Motor neuron (in vitro differentiated cells): ENCODE results near the gene MTHFSD. TPM values are rescaled to one million over a fixed set of nuclear protein-coding genes. Genes with fewer than 3 reads are reported as not detected.

ENCODE experiments used
- ATAC-seq, 8 experiments: fragments of 200-7000 bp; cut with Tn5 transposase; replicated peaks in 6 of 8; 2 replicates each; pipeline ENCODE4 v1.8.0; 2021; ENCODE audit warnings: mild to moderate bottlenecking in 8 of 8, moderate library complexity in 8 of 8
- H3K27ac ChIP-seq, 2 donors: fragments of 250-450 bp; sonication (Bioruptor Pico); 2 replicates each; pipeline ENCODE4 v1.9.0; 2021; ENCODE audit warnings: antibody characterized with exemption in 2 of 2, mild to moderate bottlenecking in 2 of 2, moderate library complexity in 1 of 2
- H3K4me1 ChIP-seq, 2 donors: fragments of 250-450 bp; sonication (Bioruptor Pico); replicated peaks in 1 of 2; 2 replicates each; pipeline ENCODE4 v1.6.1; 2021; ENCODE audit warnings: antibody characterized with exemption in 2 of 2, mild to moderate bottlenecking in 2 of 2, moderate library complexity in 1 of 2
- H3K4me3 ChIP-seq, 5 donors: fragments of 250-450 bp; sonication (Bioruptor Pico); 2 replicates each; pipeline ENCODE4 v1.9.0; 2021; ENCODE audit warnings: antibody characterized with exemption in 5 of 5, mild to moderate bottlenecking in 5 of 5, moderate library complexity in 4 of 5
- WGBS, 10 experiments: fragments of 450-650 bp; shearing (Covaris generic); methylation state at CpG; one replicate each; pipeline ENCODE4 v1.0.0; 2022; 5-methylcytosine and 5-hydroxymethylcytosine counted together
- in situ Hi-C, 9 experiments: fragments of 400-800 bp; cut with MboI; loops; one replicate each; pipeline ENCODE4 v1.15.0; 2021; ENCODE audit warnings: low sequenced_read_pairs in 9 of 9, low pct_unique_long_range_greater_than_20kb in 2 of 9; ENCODE audit not compliant: unreplicated experiment in 9 of 9
- total RNA-seq, 8 experiments: library from RNA; unstranded; fragments of 300-600 nt; gene quantifications; 2 replicates each; pipeline versions ENCODE4 v1.2.3 to v1.2.4, GENCODE V29; 2022

Gene MTHFSD
- total RNA-seq, 8 experiments from 2014 or later = 10.4 to 36.4 (median 19.4) TPM

DNA sequence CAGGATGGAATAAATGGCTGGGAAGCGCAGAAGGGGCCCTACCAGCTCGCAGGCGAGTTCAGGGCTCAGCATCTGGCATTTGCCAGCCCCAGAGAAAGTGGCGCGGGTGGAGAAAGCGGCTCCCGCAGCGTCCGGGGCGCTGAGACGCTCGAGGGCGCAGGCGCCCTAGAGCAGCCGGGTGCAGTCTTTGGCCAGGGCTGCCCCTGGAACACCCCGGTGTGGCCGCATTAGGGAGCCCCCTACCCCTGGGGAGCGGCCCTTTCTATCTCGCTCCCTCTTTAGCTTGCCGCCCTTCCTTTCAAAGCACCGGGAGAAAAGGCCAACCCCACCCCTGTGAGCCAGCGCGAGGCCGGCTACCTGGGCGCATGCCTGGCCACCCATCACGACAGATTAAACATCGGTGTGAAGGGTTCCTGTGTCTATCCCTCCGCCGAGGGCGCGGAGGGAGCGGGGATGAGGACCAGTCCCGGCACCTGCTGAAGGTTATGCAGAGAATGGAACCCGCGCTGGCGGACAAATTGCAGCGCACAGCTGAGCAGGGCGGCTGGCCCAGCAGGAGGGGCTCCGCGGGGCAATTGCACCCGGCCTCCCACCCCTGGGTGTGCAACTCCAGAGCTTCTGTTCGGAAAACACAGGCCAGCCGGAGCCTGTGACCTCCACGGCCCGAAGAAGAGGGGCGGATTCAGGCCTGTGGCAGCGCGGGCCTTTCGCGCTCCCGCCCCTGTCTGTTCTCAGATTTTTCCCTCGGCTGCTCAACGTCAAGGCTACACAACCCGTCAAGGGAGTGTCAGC is 60.3 kb downstream of the MTHFSD start:
- H3K4me1 ChIP-seq = peaks cover 0 to 4% of the 10 kb centered on the region in 2 donors
- no peak overlapping the region for H3K4me3 ChIP-seq
- ATAC-seq = peak in 1 of 8 experiments; percentile 32
- in situ Hi-C loops = no loop called here
- 0 to 45% (median 5%) methylated on average over 1 to 17 of the region's 54 CpGs; no CpG with 5 or more reads in 3 of the 10 experiments for WGBS, 10 experiments
- H3K27ac ChIP-seq = no peak overlapping the region

DNA sequence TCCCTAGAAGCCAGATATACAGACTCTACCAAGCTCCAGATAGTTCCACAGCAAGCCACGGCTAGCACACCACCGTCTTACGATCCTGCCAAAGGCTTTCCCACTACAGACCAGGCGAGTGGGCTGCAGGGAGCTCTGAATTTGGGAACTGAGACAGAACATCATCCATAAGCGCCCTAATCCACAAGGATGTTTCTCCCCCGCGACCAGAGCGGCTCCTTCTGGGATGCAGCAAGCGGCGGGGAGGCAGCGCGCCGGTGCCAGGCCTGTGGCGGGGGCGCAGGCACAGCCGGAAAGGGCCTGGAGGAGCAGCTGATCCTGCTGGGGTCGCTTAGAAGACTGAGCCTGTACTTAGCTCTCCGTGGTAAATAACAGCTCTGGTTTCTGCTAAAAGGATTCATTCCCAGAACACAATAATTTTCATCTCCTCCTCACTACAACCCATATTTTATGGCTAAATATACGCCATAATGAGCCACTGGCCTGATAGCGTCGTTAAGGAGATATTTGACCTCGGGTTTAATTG is 60.9 kb downstream of the MTHFSD start:
- WGBS, 10 experiments = 2 to 40% (median 7%) methylated on average over 1 to 14 of the region's 22 CpGs; no CpG with 5 or more reads in 3 of the 10 experiments
- peak in 1 of 8 experiments; percentile 3 for ATAC-seq
- H3K4me3 ChIP-seq = no peak overlapping the region
- H3K4me1 ChIP-seq = peaks cover 0 to 4% of the 10 kb centered on the region in 2 donors
- no peak overlapping the region for H3K27ac ChIP-seq
- in situ Hi-C loops = no loop called here

- in situ Hi-C loops = no loop called here
- H3K27ac ChIP-seq = no peak overlapping the region
- no peak overlapping the region for H3K4me3 ChIP-seq
- H3K4me1 ChIP-seq = peaks cover 0 to 4% of the 10 kb centered on the region in 2 donors
- no peak for ATAC-seq
- WGBS, 10 experiments = 14 to 67% (median 40%) methylated on average over 1 to 5 of the region's 9 CpGs; no CpG with 5 or more reads in 5 of the 10 experiments
These were observed 61.9 kb downstream of the MTHFSD start for GRCh38 chr16:86492961-86493629.

GRCh38 chr16:86492267-86492960 is 62.6 kb downstream of the MTHFSD start:
- Histone ChIP-seq H3K27ac (no peak overlapping the region), H3K4me3 (no peak overlapping the region), H3K4me1 (peaks cover 0 to 4% of the 10 kb centered on the region in 2 donors)
- 17 to 86% (median 33%) methylated on average over 1 to 3 of the region's 4 CpGs; no CpG with 5 or more reads in 4 of the 10 experiments for WGBS, 10 experiments
- ATAC-seq = no peak
- in situ Hi-C loops = no loop called here

- in situ Hi-C loops = no loop called here
- H3K4me1 ChIP-seq = peaks cover 0 to 4% of the 10 kb centered on the region in 2 donors
- no peak overlapping the region for H3K4me3 ChIP-seq
- no peak for ATAC-seq
- 23 to 80% (median 63%) methylated on average over 1 to 7 of the region's 7 CpGs; no CpG with 5 or more reads in 2 of the 10 experiments for WGBS, 10 experiments
- H3K27ac ChIP-seq = no peak overlapping the region
These were observed 63.4 kb downstream of the MTHFSD start for GRCh38 chr16:86491640-86492023.

DNA sequence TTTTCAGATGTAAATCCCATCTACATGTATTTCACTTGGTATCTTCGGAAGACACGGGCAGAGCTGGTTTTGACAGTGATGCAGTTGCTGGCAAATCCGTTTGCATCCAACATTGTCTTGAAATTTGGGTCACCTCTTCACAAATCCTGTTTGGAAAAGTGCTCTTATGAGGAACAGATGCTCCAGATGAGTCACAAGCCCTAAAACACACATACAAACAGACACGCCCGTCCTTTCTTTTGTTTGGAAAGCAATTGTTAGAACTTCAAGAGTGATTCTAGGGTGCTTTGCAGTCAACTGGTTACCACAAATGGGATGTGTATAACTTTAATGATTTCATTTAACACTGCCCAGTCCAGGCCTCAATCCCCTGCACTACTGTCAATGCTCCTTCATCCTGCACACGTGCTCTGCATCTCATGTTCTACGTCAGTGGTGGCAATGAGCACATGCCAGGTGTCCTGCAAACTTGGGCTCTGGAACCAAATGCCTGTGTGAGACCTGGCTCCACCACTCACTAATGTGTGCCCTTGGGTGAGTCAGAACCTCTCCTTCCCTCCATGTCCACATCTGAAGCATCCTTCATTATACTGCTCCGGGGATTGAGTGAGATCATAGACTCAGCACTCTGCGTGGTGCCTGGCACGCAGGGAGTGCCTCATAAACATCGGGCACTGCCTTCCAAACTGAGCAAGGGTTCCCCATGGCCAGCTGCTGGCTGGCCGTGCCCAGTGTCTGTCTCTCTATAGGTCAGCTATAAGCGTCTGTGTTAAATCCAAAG is 64.0 kb downstream of the MTHFSD start:
- WGBS, 10 experiments = 0 to 70% (median 53%) methylated on average over 2 to 6 of the region's 13 CpGs; no CpG with 5 or more reads in 1 of the 10 experiments
- Histone ChIP-seq H3K4me1 (peaks cover 0 to 4% of the 10 kb centered on the region in 2 donors), H3K4me3 (no peak overlapping the region), H3K27ac (no peak overlapping the region)
- no peak for ATAC-seq
- in situ Hi-C loops = no loop called here

- WGBS, 10 experiments = 0 to 60% (median 33%) methylated on average over 1 to 2 of the region's 3 CpGs; no CpG with 5 or more reads in 6 of the 10 experiments
- no peaks in the 10 kb centered on the region for H3K4me1 ChIP-seq
- no peak overlapping the region for H3K27ac ChIP-seq
- no peak overlapping the region for H3K4me3 ChIP-seq
- in situ Hi-C loops = no loop called here
- no peak for ATAC-seq
These were observed 69.3 kb downstream of the MTHFSD start for GRCh38 chr16:86485746-86486145.

DNA sequence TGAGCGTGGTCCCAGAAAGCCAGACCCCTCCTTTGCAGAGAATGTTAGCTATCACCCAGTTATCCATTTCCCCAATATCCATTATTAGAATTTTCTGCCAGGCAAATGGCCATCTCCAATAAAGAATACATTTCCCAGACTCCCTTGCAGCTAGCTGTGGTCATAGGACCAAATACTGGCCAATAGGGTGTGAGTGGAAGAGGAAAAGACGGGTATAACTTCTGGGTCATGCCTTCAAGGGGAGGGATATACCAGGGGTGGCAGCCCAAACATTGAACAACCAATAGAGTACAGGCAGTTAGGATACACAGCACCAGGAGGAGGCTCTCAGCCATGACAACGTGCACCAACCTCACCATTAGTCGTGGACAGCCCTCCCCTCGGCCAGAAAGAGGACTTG is 70.8 kb downstream of the MTHFSD start:
- Histone ChIP-seq H3K27ac (no peak overlapping the region), H3K4me1 (no peaks in the 10 kb centered on the region), H3K4me3 (no peak overlapping the region)
- in situ Hi-C loops = no loop called here
- no peak for ATAC-seq
- 20 to 100% (median 50%) methylated on average over 1 to 2 of the region's 5 CpGs; no CpG with 5 or more reads in 3 of the 10 experiments for WGBS, 10 experiments

GRCh38 chr16:86481607-86482006 is 73.4 kb downstream of the MTHFSD start:
- in situ Hi-C loops = no loop called here
- no peaks in the 10 kb centered on the region for H3K4me1 ChIP-seq
- no peak overlapping the region for H3K27ac ChIP-seq
- no peak for ATAC-seq
- H3K4me3 ChIP-seq = no peak overlapping the region
- 0 to 100% (median 63%) methylated on average over 1 to 3 of the region's 3 CpGs; no CpG with 5 or more reads in 3 of the 10 experiments for WGBS, 10 experiments

DNA sequence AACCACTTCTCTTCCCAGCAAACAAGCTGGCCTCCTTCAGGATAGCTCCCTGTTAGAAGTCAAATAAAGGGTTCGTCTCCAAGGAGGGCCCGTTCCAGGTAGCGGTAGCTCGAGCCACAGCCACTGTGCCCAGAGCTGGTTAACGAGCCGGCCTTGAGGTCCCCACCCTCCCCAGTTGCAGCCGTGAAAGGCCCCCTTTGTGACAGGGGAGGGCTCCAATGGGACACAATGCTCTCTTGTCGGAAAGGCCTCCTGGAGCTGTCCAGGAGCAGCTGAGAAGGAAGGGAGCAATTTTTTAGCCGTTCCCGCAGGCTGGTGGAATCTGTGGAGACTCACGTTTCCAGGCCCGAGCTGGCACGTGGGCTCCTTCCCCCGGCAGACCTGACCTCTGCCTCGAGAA is 74.6 kb downstream of the MTHFSD start:
- Histone ChIP-seq H3K27ac (no peak overlapping the region), H3K4me1 (no peaks in the 10 kb centered on the region), H3K4me3 (no peak overlapping the region)
- in situ Hi-C loops = no loop called here
- WGBS, 10 experiments = 40 to 100% (median 59%) methylated on average over 1 to 8 of the region's 15 CpGs; no CpG with 5 or more reads in 5 of the 10 experiments
- ATAC-seq = no peak
